Nephron progenitor cell (in vitro differentiated cells): ENCODE measurements around the gene SMG9.

Source experiments
- DNase-seq: peaks from one replicate; pipeline ENCODE4 v3.0.0; 2021
- H3K27ac Mint-ChIP-seq: 2 replicates; pipeline ENCODE4 v1.8.0; 2021; ENCODE audit warnings: mild to moderate bottlenecking, moderate library complexity, mixed read lengths
- H3K27me3 Mint-ChIP-seq: 2 replicates; pipeline ENCODE4 v1.8.0; 2021; ENCODE audit warnings: mild to moderate bottlenecking, low read depth, mixed read lengths; ENCODE audit not compliant: poor library complexity
- H3K36me3 Mint-ChIP-seq: 2 replicates; pipeline ENCODE4 v1.8.0; 2021; ENCODE audit warnings: low read depth, mixed read lengths
- H3K4me1 Mint-ChIP-seq: 2 replicates; pipeline ENCODE4 v1.8.0; 2021; ENCODE audit warnings: mixed read lengths
- H3K4me3 Mint-ChIP-seq: 2 replicates; pipeline ENCODE4 v1.8.0; 2021; ENCODE audit warnings: mild to moderate bottlenecking, moderate library complexity, mixed read lengths
- H3K9me3 Mint-ChIP-seq: 2 replicates; pipeline ENCODE4 v1.8.0; 2021; ENCODE audit warnings: mild to moderate bottlenecking, moderate library complexity, mixed read lengths
- CTCF ChIP-seq: fragments of 200-600 bp; sonication (generic); IDR thresholded peaks from 2 replicates; pipeline ENCODE4 v1.5.0; 2021; ENCODE audit warnings: antibody characterized with exemption

The SMG9 gene

GRCh38 chr19:43769256-43769655 lies 14.5 kb upstream of the SMG9 start:
- Mint-ChIP-seq H3K4me3 (no peak overlapping the region), H3K27me3 (peaks cover 57% of the 10 kb centered on the region), H3K4me1 (peaks cover 32% of the 10 kb centered on the region), H3K27ac (peak overlapping the region; percentile 44), H3K9me3 (no peaks in the 10 kb centered on the region), H3K36me3 (no peaks in the 10 kb centered on the region)
- no peak for DNase-seq
- TF ChIP-seq CTCF, result no peak

- no peak for TF ChIP-seq CTCF
- H3K4me3 Mint-ChIP-seq, result no peak overlapping the region
- no peak for DNase-seq
Measured at GRCh38 chr19:43768273-43769050, 13.7 kb upstream of the SMG9 start.

GRCh38 chr19:43767818-43768217 lies 13.1 kb upstream of the SMG9 start:
- no peak overlapping the region for H3K4me3 Mint-ChIP-seq

More at GRCh38 chr19:43768273-43769050, 13.7 kb upstream of the SMG9 start:
- Mint-ChIP-seq H3K4me1 (peaks cover 31% of the 10 kb centered on the region), H3K36me3 (no peaks in the 10 kb centered on the region), H3K27me3 (peaks cover 49% of the 10 kb centered on the region), H3K9me3 (no peaks in the 10 kb centered on the region), H3K27ac (no peak overlapping the region)

GRCh38 chr19:43767316-43767715 lies 12.6 kb upstream of the SMG9 start:
- H3K4me3 Mint-ChIP-seq, result no peak overlapping the region
- H3K36me3 Mint-ChIP-seq, result no peaks in the 10 kb centered on the region
- no peak for DNase-seq
- peaks cover 36% of the 10 kb centered on the region for H3K4me1 Mint-ChIP-seq
- no peak overlapping the region for H3K27ac Mint-ChIP-seq
- no peaks in the 10 kb centered on the region for H3K9me3 Mint-ChIP-seq
- H3K27me3 Mint-ChIP-seq, result peaks cover 38% of the 10 kb centered on the region
- TF ChIP-seq CTCF, result no peak

More at GRCh38 chr19:43767818-43768217, 13.1 kb upstream of the SMG9 start:
- Mint-ChIP-seq H3K36me3 (no peaks in the 10 kb centered on the region), H3K4me1 (peaks cover 32% of the 10 kb centered on the region), H3K27me3 (peaks cover 43% of the 10 kb centered on the region), H3K9me3 (no peaks in the 10 kb centered on the region), H3K27ac (no peak overlapping the region)
- no peak for TF ChIP-seq CTCF
- no peak for DNase-seq

GRCh38 chr19:43766755-43767043 lies 11.9 kb upstream of the SMG9 start:
- no peaks in the 10 kb centered on the region for H3K36me3 Mint-ChIP-seq
- peaks cover 32% of the 10 kb centered on the region for H3K27me3 Mint-ChIP-seq
- TF ChIP-seq CTCF, result peak; percentile 1
- no peak overlapping the region for H3K4me3 Mint-ChIP-seq
- H3K27ac Mint-ChIP-seq, result no peak overlapping the region
- peaks cover 36% of the 10 kb centered on the region for H3K4me1 Mint-ChIP-seq
- no peaks in the 10 kb centered on the region for H3K9me3 Mint-ChIP-seq
- no peak for DNase-seq
